HCT116 (cell line): Measurements from ENCODE around the gene CRISP1. TPM values are rescaled to one million over a fixed set of nuclear protein-coding genes. Genes with fewer than 3 reads are reported as not detected.

Experiments
- ATAC-seq: fragments of 200-7000 bp; cut with Tn5 transposase; 2 replicates; pipeline ENCODE4 v1.9.1; 2020; ENCODE audit warnings: mild to moderate bottlenecking, moderate library complexity
- BruUV-seq: library from RNA; stranded (reverse); fragments of 400-500 nt; replicated peaks from 2 replicates; lab custom pipeline; 2021; lab: Mats Ljungman, UMichigan
- CTCF ChIA-PET: fragments of 300-600 bp; sonication (Branson Sonifier 250); formaldehyde crosslinking; loops from one replicate; lab custom pipeline; 2021; ENCODE audit warnings: antibody characterized with exemption; lab: Charles Lee
- POLR2A ChIA-PET: fragments of 300-600, 350-600 bp; sonication (Branson Sonifier 250); formaldehyde crosslinking; loops from one replicate; lab custom pipeline; 2021; ENCODE audit warnings: antibody characterized with exemption; lab: Charles Lee
- RAD21 ChIA-PET, 2 experiments: fragments of 300-600 bp; sonication (Branson Sonifier 250); formaldehyde crosslinking; loops; one replicate each; lab custom pipeline; 2023; ENCODE audit warnings: low total read pairs in 2 of 2; ENCODE audit not compliant: uncharacterized antibody in 2 of 2, unreplicated experiment in 2 of 2, low non-redundant PET in 1 of 2; lab: Charles Lee
- DNase-seq: peaks from one replicate; pipeline ENCODE4 v3.0.0-alpha.2; 2010; ENCODE audit warnings: low read depth, low spot score
- H2AFZ ChIP-seq: fragments of 200-600 bp; shearing (Covaris generic), sonication (generic); 2 replicates; pipeline ENCODE4 v1.6.1; 2017; ENCODE audit warnings: low read depth, mixed run types, mixed read lengths, antibody characterized with exemption, low read length; ENCODE audit not compliant: poor library complexity, severe bottlenecking
- H3K27ac ChIP-seq: 2 replicates; pipeline ENCODE4 v1.5.1; 2012; ENCODE audit warnings: low read depth, low read length
- H3K27me3 ChIP-seq: fragments of 200-600 bp; sonication (generic); 2 replicates; pipeline ENCODE4 v1.6.1; 2016; ENCODE audit warnings: mixed run types, low read length, mixed read lengths; ENCODE audit not compliant: insufficient read depth
- H3K36me3 ChIP-seq, 2 experiments: fragments of 200-500 bp in 1 of 2; fragments of 200-600 bp in 1 of 2; sonication (Bioruptor generic) in 1 of 2; sonication (generic) in 1 of 2; 2 replicates each; pipeline versions ENCODE4 v1.5.1 to v1.6.1; 2014 to 2016; ENCODE audit warnings: low read length in 2 of 2, inconsistent platforms in 1 of 2, mixed read lengths in 1 of 2, mixed run types in 1 of 2; ENCODE audit not compliant: insufficient read depth in 2 of 2, control insufficient read depth in 1 of 2
- H3K4me1 ChIP-seq, 2 experiments: fragments of 200-600 bp in 1 of 2; sonication (generic) in 1 of 2; 2 replicates each; pipeline versions ENCODE4 v1.5.1 to v1.6.1; 2012 to 2017; ENCODE audit warnings: low read length in 2 of 2, inconsistent platforms in 1 of 2, mild to moderate bottlenecking in 1 of 2, mixed read lengths in 1 of 2, mixed run types in 1 of 2, moderate library complexity in 1 of 2; ENCODE audit not compliant: insufficient read depth in 2 of 2, control insufficient read depth in 1 of 2
- H3K4me2 ChIP-seq: fragments of 200-600 bp; sonication (generic); 2 replicates; pipeline ENCODE4 v1.6.1; 2017; ENCODE audit warnings: mixed run types, low read length, mixed read lengths
- H3K4me3 ChIP-seq, 2 experiments: fragments of 200-600 bp in 1 of 2; sonication (generic) in 1 of 2; replicated peaks in 1 of 2; 2 replicates each; pipeline ENCODE4 v1.5.1; 2011 to 2016; ENCODE audit warnings: low read length in 2 of 2, control low read depth in 1 of 2, low read depth in 1 of 2, mild to moderate bottlenecking in 1 of 2, mixed read lengths in 1 of 2, mixed run types in 1 of 2
- H3K79me2 ChIP-seq: fragments of 200-600 bp; sonication (generic); 2 replicates; pipeline ENCODE4 v1.6.1; 2017; ENCODE audit warnings: mild to moderate bottlenecking, mixed run types, low read length, moderate library complexity, mixed read lengths; ENCODE audit not compliant: insufficient read depth
- H3K9ac ChIP-seq: fragments of 200-600 bp; sonication (generic); 2 replicates; pipeline ENCODE4 v1.6.1; 2016; ENCODE audit warnings: low read length, mixed read lengths
- H3K9me2 ChIP-seq: fragments of 200-600 bp; sonication (generic), shearing (Covaris generic); 2 replicates; pipeline ENCODE4 v1.6.1; 2017; ENCODE audit warnings: mixed run types, mild to moderate bottlenecking, moderate library complexity; ENCODE audit not compliant: insufficient read depth
- H3K9me3 ChIP-seq, 2 experiments: fragments of 200-500 bp in 1 of 2; fragments of 200-600 bp in 1 of 2; sonication (Bioruptor generic) in 1 of 2; sonication (generic) in 1 of 2; 2 replicates each; pipeline ENCODE4 v1.6.1; 2014 to 2017; ENCODE audit warnings: low read length in 2 of 2, mixed read lengths in 2 of 2, inconsistent platforms in 1 of 2, low read depth in 1 of 2, mild to moderate bottlenecking in 1 of 2, mixed run types in 1 of 2, moderate library complexity in 1 of 2; ENCODE audit not compliant: control insufficient read depth in 1 of 2, insufficient read depth in 1 of 2
- H4K20me1 ChIP-seq: fragments of 200-600 bp; sonication (generic), shearing (Covaris generic); 2 replicates; pipeline ENCODE4 v1.6.1; 2017; ENCODE audit warnings: mixed run types, mild to moderate bottlenecking, moderate library complexity; ENCODE audit not compliant: insufficient read depth
- CBX3 ChIP-seq: IDR thresholded peaks from 2 replicates; pipeline ENCODE4 v1.6.1; 2012; ENCODE audit warnings: low read depth
- CEBPB ChIP-seq: IDR thresholded peaks from 2 replicates; pipeline ENCODE4 v1.6.1; 2012; ENCODE audit warnings: low read depth
- CTCF ChIP-seq, 3 experiments: fragments of 200-600 bp in 1 of 3; sonication (generic) in 1 of 3; IDR thresholded peaks in 2 of 3; conservative IDR thresholded peaks in 1 of 3; 2 replicates each; pipeline ENCODE4 v1.5.1; 2012 to 2017; ENCODE audit warnings: low read depth in 2 of 3, low read length in 2 of 3, antibody characterized with exemption in 1 of 3, borderline replicate concordance in 1 of 3, control low read depth in 1 of 3, mild to moderate bottlenecking in 1 of 3, mixed read lengths in 1 of 3, mixed run types in 1 of 3, moderate library complexity in 1 of 3; ENCODE audit not compliant: insufficient read depth in 1 of 3
- EGR1 ChIP-seq: IDR thresholded peaks from 2 replicates; pipeline ENCODE4 v1.6.1; 2012; ENCODE audit warnings: low read depth
- ELF1 ChIP-seq: IDR thresholded peaks from 2 replicates; pipeline ENCODE4 v1.6.1; 2012; ENCODE audit warnings: low read depth, borderline replicate concordance
- EZH2 ChIP-seq: fragments of 200-600 bp; sonication (generic); IDR thresholded peaks from 2 replicates; pipeline ENCODE4 v1.6.1; 2017; ENCODE audit warnings: antibody characterized with exemption, mixed run types
- EZH2phosphoT487 ChIP-seq: fragments of 200-600 bp; IDR thresholded peaks from 2 replicates; pipeline ENCODE4 v1.6.1; 2018; ENCODE audit warnings: antibody characterized with exemption, borderline replicate concordance
- FOSL1 ChIP-seq: IDR thresholded peaks from 2 replicates; pipeline ENCODE4 v1.6.1; 2012; ENCODE audit warnings: low read depth
- JUND ChIP-seq: IDR thresholded peaks from 2 replicates; pipeline ENCODE4 v1.6.1; 2012
- POLR2A ChIP-seq: IDR thresholded peaks from 2 replicates; pipeline ENCODE4 v1.7.0; 2011; ENCODE audit warnings: borderline replicate concordance; ENCODE audit not compliant: insufficient read depth, insufficient read length; ENCODE audit errors: extremely low read depth
- POLR2AphosphoS5 ChIP-seq: IDR thresholded peaks from 2 replicates; pipeline ENCODE4 v1.6.1; 2011; ENCODE audit warnings: mild to moderate bottlenecking, low read depth, low read length, moderate library complexity
- RAD21 ChIP-seq: IDR thresholded peaks from 2 replicates; pipeline ENCODE4 v1.6.1; 2012; ENCODE audit warnings: low read depth, mild to moderate bottlenecking
- REST ChIP-seq: IDR thresholded peaks from 2 replicates; pipeline ENCODE4 v1.6.1; 2012; ENCODE audit warnings: low read depth
- SIN3A ChIP-seq: IDR thresholded peaks from 2 replicates; pipeline ENCODE4 v1.6.1; 2012; ENCODE audit warnings: low read depth
- SP1 ChIP-seq: IDR thresholded peaks from 2 replicates; pipeline ENCODE4 v1.6.1; 2012; ENCODE audit warnings: low read depth
- TCF7L2 ChIP-seq: IDR thresholded peaks from 2 replicates; pipeline ENCODE4 v1.7.0; 2011; ENCODE audit warnings: borderline replicate concordance, inconsistent platforms; ENCODE audit not compliant: insufficient read depth, insufficient read length; ENCODE audit errors: extremely low read depth
- YY1 ChIP-seq: IDR thresholded peaks from 2 replicates; pipeline ENCODE4 v1.6.1; 2011; ENCODE audit warnings: low read length, low read depth, moderate library complexity, mild to moderate bottlenecking; ENCODE audit not compliant: insufficient replicate concordance; ENCODE audit errors: extremely low read depth
- ZFX ChIP-seq: fragments of 450-650 bp; IDR thresholded peaks from 2 replicates; pipeline ENCODE4 v1.6.1; 2017
- ZNF274 ChIP-seq: fragments of 200-500 bp; sonication (Bioruptor generic); IDR thresholded peaks from 2 replicates; pipeline ENCODE4 v1.6.1; 2014; ENCODE audit warnings: mild to moderate bottlenecking, low read depth, low read length, inconsistent platforms
- intact Hi-C: fragments of 100-400 bp; cut with micrococcal nuclease; formaldehyde crosslinking; loops from 2 replicates; pipeline ENCODE4 v1.10.0; 2022
- total RNA-seq: library from RNA; stranded (reverse); gene quantifications from one replicate; pipeline ENCODE4 v1.2.1, GENCODE V29; 2021; ENCODE audit not compliant: unreplicated experiment

CRISP1 gene
- total RNA-seq, 1 experiment from 2014 or later: not detected

DNA sequence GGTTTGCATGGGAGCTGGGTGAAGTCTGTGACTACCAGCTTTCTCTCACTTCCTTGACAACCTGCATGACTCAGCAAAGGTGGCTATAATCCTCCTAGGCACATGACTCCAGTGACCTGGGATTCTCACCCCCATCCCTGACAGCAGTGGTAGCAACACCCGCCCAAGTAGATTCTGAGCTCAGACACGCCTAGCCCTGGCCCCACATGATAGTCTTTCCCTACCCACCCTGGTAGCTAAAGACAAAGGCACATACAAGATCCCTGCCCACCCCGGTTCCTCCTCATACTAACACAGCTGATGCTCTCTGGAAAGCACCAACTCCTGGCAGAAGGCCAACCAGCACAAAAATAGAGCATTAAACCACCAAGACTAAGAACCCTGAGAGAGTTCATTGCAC is 25.9 kb upstream of the CRISP1 start:
- BruUV-seq: no TSS peak
- Histone ChIP-seq H3K4me3 (no peak overlapping the region), H3K79me2 (no peaks in the 10 kb centered on the region), H3K27me3 (no peaks in the 10 kb centered on the region), H2AFZ (no peak overlapping the region), H3K27ac (no peak overlapping the region), H3K9ac (no peak overlapping the region), H4K20me1 (no peaks in the 10 kb centered on the region), H3K4me2 (no peak overlapping the region), H3K36me3 (no peaks in the 10 kb centered on the region), H3K9me2 (no peaks in the 10 kb centered on the region), H3K9me3 (no peaks in the 10 kb centered on the region), H3K4me1 (no peaks in the 10 kb centered on the region; a peak in 1 of 4 replicates)
- no peak for DNase-seq
- CTCF ChIA-PET: no interaction called here
- no peak for ATAC-seq
- no peak for TF ChIP-seq ZNF274
- no peak for TF ChIP-seq SP1
- TF ChIP-seq RAD21: no peak
- TF ChIP-seq CTCF (IDR thresholded peaks at IDR 0.05 in 2 of 3, conservative IDR thresholded peaks at IDR 0.05 in 1 of 3; ENCODE audit: borderline replicate concordance in 1 of 3, insufficient read depth in 1 of 3, low read depth in 2 of 3, low read length in 2 of 3): no peak
- TF ChIP-seq ZFX: no peak
- no peak for TF ChIP-seq EZH2phosphoT487
- no peak for TF ChIP-seq JUND
- TF ChIP-seq EZH2: no peak
- TF ChIP-seq FOSL1: no peak
- no peak for TF ChIP-seq CBX3
- no peak for TF ChIP-seq TCF7L2
- no peak for TF ChIP-seq CEBPB
- TF ChIP-seq ELF1: no peak
- no peak for TF ChIP-seq YY1
- TF ChIP-seq SIN3A: no peak
- no peak for TF ChIP-seq POLR2AphosphoS5
- TF ChIP-seq POLR2A: no peak
- no peak for TF ChIP-seq REST
- no peak for TF ChIP-seq EGR1
- POLR2A ChIA-PET: no interaction called here
- intact Hi-C loops: no loop called here
- RAD21 ChIA-PET: no interaction called here
